RWPE1 (cell line): ENCODE measurements around the gene MRPL41.
"Not testable (repeated sequence)": the region's sequence is repeated elsewhere in the genome, so short reads cannot be mapped to it uniquely, and the experiment has no call there.

Experiments
- CTCF ChIA-PET: fragments of 350-600 bp; sonication (Branson Sonifier 250); formaldehyde crosslinking; extraction: SDS; loops from one replicate; lab custom pipeline; 2021; lab: Yijun Ruan, JAX
- POLR2A ChIA-PET: fragments of 400-600 bp; formaldehyde crosslinking; extraction: SDS; loops from one replicate; lab custom pipeline; 2020; ENCODE audit warnings: antibody characterized with exemption; ENCODE audit not compliant: low non-redundant PET; lab: Yijun Ruan, JAX
- DNase-seq: peaks from one replicate; pipeline ENCODE4 v3.0.0; 2012; ENCODE audit warnings: low spot score
- H3K27ac ChIP-seq: fragments of 450-650 bp; 2 replicates; pipeline ENCODE4 v1.5.1; 2017
- TF ChIP-seq, protein P1 (sequence below): fragments of 450-650 bp; conservative IDR thresholded peaks from 2 replicates; pipeline ENCODE4 v1.5.1; 2017; ENCODE audit warnings: low read depth, mild to moderate bottlenecking

Gene MRPL41

GRCh38 chr9:137522746-137523455, 28.8 kb upstream of the MRPL41 start:
- H3K27ac ChIP-seq: no peak overlapping the region
- POLR2A ChIA-PET: no interaction called here
- TF ChIP-seq, protein P1, sequence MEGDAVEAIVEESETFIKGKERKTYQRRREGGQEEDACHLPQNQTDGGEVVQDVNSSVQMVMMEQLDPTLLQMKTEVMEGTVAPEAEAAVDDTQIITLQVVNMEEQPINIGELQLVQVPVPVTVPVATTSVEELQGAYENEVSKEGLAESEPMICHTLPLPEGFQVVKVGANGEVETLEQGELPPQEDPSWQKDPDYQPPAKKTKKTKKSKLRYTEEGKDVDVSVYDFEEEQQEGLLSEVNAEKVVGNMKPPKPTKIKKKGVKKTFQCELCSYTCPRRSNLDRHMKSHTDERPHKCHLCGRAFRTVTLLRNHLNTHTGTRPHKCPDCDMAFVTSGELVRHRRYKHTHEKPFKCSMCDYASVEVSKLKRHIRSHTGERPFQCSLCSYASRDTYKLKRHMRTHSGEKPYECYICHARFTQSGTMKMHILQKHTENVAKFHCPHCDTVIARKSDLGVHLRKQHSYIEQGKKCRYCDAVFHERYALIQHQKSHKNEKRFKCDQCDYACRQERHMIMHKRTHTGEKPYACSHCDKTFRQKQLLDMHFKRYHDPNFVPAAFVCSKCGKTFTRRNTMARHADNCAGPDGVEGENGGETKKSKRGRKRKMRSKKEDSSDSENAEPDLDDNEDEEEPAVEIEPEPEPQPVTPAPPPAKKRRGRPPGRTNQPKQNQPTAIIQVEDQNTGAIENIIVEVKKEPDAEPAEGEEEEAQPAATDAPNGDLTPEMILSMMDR: no peak
- CTCF ChIA-PET: interaction anchor here (0.6 kb wide), 1 partner anchor 334 kb away, joined by 3 read pairs; the partner anchor contains the start of gene SSNA1
- no peak for DNase-seq

- no peak for DNase-seq
- ChIA-PET CTCF (interaction anchor here (0.6 to 1.3 kb wide), 4 partner anchors 10 to 237 kb away, joined by 4 to 11 read pairs (median 6); no protein-coding TSS in a partner anchor), POLR2A (interaction anchor here (0.7 kb wide), 1 partner anchor 230 kb away, joined by 3 read pairs; no protein-coding TSS in a partner anchor)
- TF ChIP-seq, protein P1: no peak
- no peak overlapping the region for H3K27ac ChIP-seq
Observed at GRCh38 chr9:137524161-137524980, 27.3 kb upstream of the MRPL41 start.

DNA sequence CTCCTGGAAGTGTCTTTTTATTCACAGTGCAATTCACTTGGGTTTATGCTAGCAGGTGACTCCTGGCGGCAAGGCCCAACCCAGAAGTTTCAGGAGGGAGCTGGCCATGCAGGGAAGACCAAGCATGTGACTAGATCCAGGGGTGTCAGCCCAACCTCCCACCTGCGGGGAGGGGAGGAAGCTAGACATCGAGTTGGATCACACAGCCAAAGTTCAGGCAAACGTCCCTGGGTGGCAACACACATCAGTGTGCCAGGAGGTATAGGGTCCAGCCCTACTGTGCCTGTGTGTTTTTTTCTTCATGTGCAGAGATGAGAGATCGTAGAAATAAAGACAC, 26.7 kb upstream of the MRPL41 start:
- DNase-seq: no peak
- ChIA-PET POLR2A (interaction anchor here (0.7 kb wide), 1 partner anchor 231 kb away, joined by 3 read pairs; no protein-coding TSS in a partner anchor), CTCF (interaction anchor here (0.6 to 1.3 kb wide), 4 partner anchors 10 to 238 kb away, joined by 4 to 11 read pairs (median 6); no protein-coding TSS in a partner anchor)
- TF ChIP-seq, protein P1: no peak
- H3K27ac ChIP-seq: no peak overlapping the region

- CTCF ChIA-PET: interaction anchor here (0.5 to 0.7 kb wide), 2 partner anchors 11 to 106 kb away, joined by 3 to 6 read pairs; no protein-coding TSS in a partner anchor
- DNase-seq: no peak
- H3K27ac ChIP-seq: no peak overlapping the region
- TF ChIP-seq, protein P1: no peak
- POLR2A ChIA-PET: no interaction called here
Observed at GRCh38 chr9:137530331-137530730, 21.3 kb upstream of the MRPL41 start.

DNA sequence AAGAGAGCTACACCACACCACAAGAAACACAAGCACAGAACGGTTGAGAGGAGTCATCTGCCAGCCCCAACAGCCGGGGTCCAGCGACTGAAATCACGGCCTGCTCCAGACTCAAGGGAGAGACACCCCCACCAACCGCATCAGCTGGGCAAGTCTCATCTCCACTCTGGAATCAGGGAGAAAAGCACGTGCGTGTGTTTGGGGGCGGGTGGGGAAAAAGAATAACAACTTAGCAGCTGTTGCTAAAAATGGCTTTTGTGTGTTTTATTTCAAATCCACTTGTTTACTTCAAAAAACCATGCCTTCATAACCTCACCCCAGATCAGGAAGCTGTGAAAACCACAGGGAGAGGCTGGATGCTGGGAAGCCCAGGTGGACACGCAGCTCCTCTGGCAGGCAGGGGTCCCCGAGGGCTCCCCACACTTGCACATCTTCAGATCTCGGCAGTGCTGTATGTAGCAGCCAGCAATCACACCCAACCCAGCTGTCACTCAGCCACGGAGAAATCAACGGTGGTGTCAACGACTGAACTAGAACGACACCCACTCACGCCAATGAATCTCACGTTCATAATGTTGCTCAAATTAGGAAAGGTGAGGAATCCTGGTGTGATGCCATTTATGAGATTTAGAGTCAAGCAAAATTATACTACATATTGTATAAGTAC, 20.4 kb upstream of the MRPL41 start:
- ChIA-PET CTCF (no interaction called here), POLR2A (no interaction called here)
- no peak for DNase-seq
- no peak overlapping the region for H3K27ac ChIP-seq
- TF ChIP-seq, protein P1: no peak

DNA sequence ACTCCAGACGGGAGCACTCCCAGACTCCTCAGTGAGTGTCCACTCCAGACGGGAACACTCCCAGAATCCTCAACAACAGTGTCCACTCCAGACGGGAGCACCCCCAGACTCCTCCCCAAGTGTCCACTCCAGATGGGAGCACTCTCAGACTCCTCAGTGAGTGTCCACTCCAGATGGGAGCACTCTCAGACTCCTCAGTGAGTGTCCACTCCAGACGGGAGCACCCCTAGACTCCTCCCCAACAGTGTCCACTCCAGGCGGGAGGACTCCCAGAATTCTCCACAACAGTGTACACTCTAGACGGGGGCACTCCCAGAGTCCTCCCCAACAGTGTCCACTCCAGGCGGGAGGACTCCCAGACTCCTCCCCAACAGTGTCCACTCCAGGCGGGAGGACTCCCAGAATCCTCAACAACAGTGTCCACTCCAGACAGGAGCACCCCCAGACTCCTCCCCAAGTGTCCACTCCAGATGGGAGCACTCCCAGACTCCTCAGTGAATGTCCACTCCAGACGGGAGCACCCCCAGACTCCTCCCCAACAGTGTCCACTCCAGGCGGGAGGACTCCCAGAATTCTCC, 18.7 kb upstream of the MRPL41 start:
- DNase-seq, H3K27ac ChIP-seq, POLR2A ChIA-PET, CTCF ChIA-PET: not testable (repeated sequence)
